Measurements from ENCODE around the gene ALG12. TPM values are rescaled to one million over a fixed set of nuclear protein-coding genes. Genes with fewer than 3 reads are reported as not detected.

The ALG12 gene
- polyA plus RNA-seq, 1 of the 3 experiments (the other 2 are of a cell fraction) = 9.9 TPM

- Histone ChIP-seq H3K4me2 (no peak overlapping the region), H3K9me2 (no peaks in the 10 kb centered on the region), H4K20me1 (ENCODE audit: insufficient read depth) (no peaks in the 10 kb centered on the region)
Observed at GRCh38 chr22:49928555-49929210, 10.4 kb upstream of the ALG12 start.

DNA sequence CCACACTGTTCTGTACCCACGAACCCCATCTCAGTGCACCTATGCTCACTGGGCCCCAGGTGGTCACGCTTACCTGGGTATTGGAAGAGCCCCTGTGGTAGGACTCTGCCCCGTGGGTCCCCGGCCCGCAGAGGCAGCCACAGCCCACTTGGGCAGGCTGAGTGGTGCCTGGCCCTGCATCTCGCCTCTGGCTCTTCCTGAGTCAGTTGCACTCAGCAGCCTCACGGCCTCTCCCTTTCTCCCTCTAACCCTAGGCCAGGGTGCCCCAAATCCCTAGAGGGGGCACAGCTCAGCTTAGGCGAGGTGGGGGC, 9.9 kb upstream of the ALG12 start:
- no peaks in the 10 kb centered on the region for H3K9me3 ChIP-seq
- H2AFZ ChIP-seq (ENCODE audit: low read depth) = no peak overlapping the region
- no peak for DNase-seq
- no peaks in the 10 kb centered on the region for H3F3A ChIP-seq (replicated peaks; ENCODE audit: insufficient read depth)
- H3K79me2 ChIP-seq (ENCODE audit: insufficient read depth) = no peaks in the 10 kb centered on the region
- POLR2A ChIA-PET = no interaction called here
- H3K9ac ChIP-seq = no peak overlapping the region
- no peaks in the 10 kb centered on the region for H3K9me2 ChIP-seq
- no peak overlapping the region for H3K27ac ChIP-seq (ENCODE audit: low read depth in 2 of 2, low read length in 1 of 2)
- H4K20me1 ChIP-seq (ENCODE audit: insufficient read depth) = no peaks in the 10 kb centered on the region
- no peaks in the 10 kb centered on the region for H3K27me3 ChIP-seq (ENCODE audit: insufficient read depth)
- peaks cover 0 to 15% of the 10 kb centered on the region in 2 experiments; a peak in 1 of 4 replicates for H3K4me1 ChIP-seq (ENCODE audit: control insufficient read depth in 1 of 2, insufficient read depth in 2 of 2, low read depth in 1 of 2, low read length in 1 of 2)
- WGBS (ENCODE audit: low lambda C conversion rate) = 82% methylated on average over 8 of the region's 8 CpGs
- H3K4me3 ChIP-seq (ENCODE audit: low read depth in 2 of 2, low read length in 1 of 2) = no peak overlapping the region
- TF ChIP-seq SIN3A (IDR thresholded peaks at IDR 0.05; ENCODE audit: borderline replicate concordance, low read depth, low read length) (no peak), ELF1 (IDR thresholded peaks at IDR 0.05) (no peak), TCF12 (IDR thresholded peaks at IDR 0.05) (no peak)
- CTCF ChIA-PET = interaction anchor here (0.6 to 1.1 kb wide), 3 partner anchors 18 to 102 kb away, joined by 3 to 4 read pairs (median 3); no protein-coding TSS in a partner anchor
- no peak overlapping the region for H3K4me2 ChIP-seq
- peaks cover 0 to 15% of the 10 kb centered on the region in 2 experiments for H3K36me3 ChIP-seq (replicated peaks in 1 of 2; ENCODE audit: control insufficient read depth in 1 of 2, insufficient read depth in 2 of 2, low read length in 1 of 2)

More at GRCh38 chr22:49928555-49929210, 10.4 kb upstream of the ALG12 start:
- no peak overlapping the region for H3K4me3 ChIP-seq (ENCODE audit: low read depth in 2 of 2, low read length in 1 of 2)
- H3K79me2 ChIP-seq (ENCODE audit: insufficient read depth) = no peaks in the 10 kb centered on the region
- H3K4me1 ChIP-seq (ENCODE audit: control insufficient read depth in 1 of 2, insufficient read depth in 2 of 2, low read depth in 1 of 2, low read length in 1 of 2) = peaks cover 0 to 20% of the 10 kb centered on the region in 2 experiments; a peak in 1 of 4 replicates
- 74% methylated on average over 21 of the region's 38 CpGs for WGBS (ENCODE audit: low lambda C conversion rate)
- no peak overlapping the region for H2AFZ ChIP-seq (ENCODE audit: low read depth)
- H3K27me3 ChIP-seq (ENCODE audit: insufficient read depth) = no peaks in the 10 kb centered on the region
- no peaks in the 10 kb centered on the region for H3K9me3 ChIP-seq
- DNase-seq = no peak
- TF ChIP-seq RXRA (IDR thresholded peaks at IDR 0.05; ENCODE audit: borderline replicate concordance, low read depth) (no peak), ELF1 (IDR thresholded peaks at IDR 0.05) (no peak), GATA2 (CRISPR knock-in tag; IDR thresholded peaks at IDR 0.05) (no peak), MXI1 (IDR thresholded peaks at IDR 0.05; ENCODE audit: low read depth, low read length) (no peak), REST (IDR thresholded peaks at IDR 0.05; ENCODE audit: low read depth, low read length) (no peak), NFIC (IDR thresholded peaks at IDR 0.05; ENCODE audit: borderline replicate concordance) (no peak)
- ChIA-PET CTCF (interaction anchor here (0.6 to 2.5 kb wide), 3 partner anchors 8 to 65 kb away, joined by 3 to 18 read pairs (median 3); no protein-coding TSS in a partner anchor), POLR2A (no interaction called here)
- H3K36me3 ChIP-seq (replicated peaks in 1 of 2; ENCODE audit: control insufficient read depth in 1 of 2, insufficient read depth in 2 of 2, low read length in 1 of 2) = peaks cover 0 to 9% of the 10 kb centered on the region in 2 experiments
- no peaks in the 10 kb centered on the region for H3F3A ChIP-seq (replicated peaks; ENCODE audit: insufficient read depth)
- no peak overlapping the region for H3K27ac ChIP-seq (ENCODE audit: low read depth in 2 of 2, low read length in 1 of 2)
- no peak overlapping the region for H3K9ac ChIP-seq
